Liver (tissue), 9 donors: ENCODE data around the gene GNA14. TPM values are rescaled to one million over a fixed set of nuclear protein-coding genes. Genes with fewer than 3 reads are reported as not detected.

Experiments used
- DNase-seq: peaks from one replicate; pipeline ENCODE4 v3.0.0-alpha.2; 2017; ENCODE audit warnings: low spot score
- H3K27ac ChIP-seq, 2 donors: one replicate each; pipeline ENCODE4 v1.7.0; 2013; ENCODE audit warnings: inconsistent platforms in 2 of 2, low read length in 2 of 2, control low read depth in 1 of 2, low read depth in 1 of 2, mild to moderate bottlenecking in 1 of 2
- H3K27me3 ChIP-seq, 4 donors: one replicate each; pipeline versions ENCODE4 v1.6.1 to v1.7.0; 2013; ENCODE audit warnings: low read length in 3 of 4, inconsistent platforms in 1 of 4, mild to moderate bottlenecking in 1 of 4, moderate library complexity in 1 of 4; ENCODE audit not compliant: control insufficient read depth in 4 of 4, insufficient read depth in 4 of 4
- H3K36me3 ChIP-seq, 4 donors: one replicate each; pipeline versions ENCODE4 v1.6.1 to v1.7.0; 2013; ENCODE audit warnings: low read length in 3 of 4, mild to moderate bottlenecking in 3 of 4, low read depth in 1 of 4, moderate library complexity in 1 of 4; ENCODE audit not compliant: control insufficient read depth in 4 of 4, insufficient read depth in 3 of 4
- H3K4me1 ChIP-seq, 4 donors: one replicate each; pipeline versions ENCODE4 v1.6.1 to v1.7.0; 2013; ENCODE audit warnings: low read length in 3 of 4, mild to moderate bottlenecking in 3 of 4, moderate library complexity in 1 of 4; ENCODE audit not compliant: control insufficient read depth in 4 of 4, insufficient read depth in 4 of 4
- H3K4me3 ChIP-seq, 3 donors: one replicate each; pipeline versions ENCODE4 v1.6.1 to v1.7.0; 2013; ENCODE audit warnings: low read length in 3 of 3, control low read depth in 1 of 3, low read depth in 1 of 3, mild to moderate bottlenecking in 1 of 3
- H3K9ac ChIP-seq, 2 donors: one replicate each; pipeline ENCODE4 v1.7.0; 2013; ENCODE audit warnings: low read length in 2 of 2, mild to moderate bottlenecking in 2 of 2, moderate library complexity in 2 of 2, control low read depth in 1 of 2, low read depth in 1 of 2
- H3K9me3 ChIP-seq, 4 donors: one replicate each; pipeline versions ENCODE4 v1.6.1 to v1.7.0; 2013; ENCODE audit warnings: low read length in 3 of 4; ENCODE audit not compliant: control insufficient read depth in 4 of 4
- CTCF ChIP-seq: fragments of 150-350 bp; IDR thresholded peaks from 2 replicates; pipeline ENCODE4 v1.5.1; 2017; ENCODE audit warnings: improper control_type of control experiment, low read depth, low read length; ENCODE audit not compliant: missing input control
- EGR1 ChIP-seq, 2 donors: IDR thresholded peaks; 2 replicates each; pipeline ENCODE4 v1.6.1; 2016 to 2018; ENCODE audit warnings: antibody characterized with exemption in 2 of 2, low read depth in 2 of 2
- FOXA1 ChIP-seq: IDR thresholded peaks from 2 replicates; pipeline ENCODE4 v1.6.1; 2016; ENCODE audit warnings: antibody characterized with exemption
- FOXA2 ChIP-seq: IDR thresholded peaks from 2 replicates; pipeline ENCODE4 v1.6.1; 2016; ENCODE audit warnings: antibody characterized with exemption
- GABPA ChIP-seq, 2 donors: IDR thresholded peaks in 1 of 2; conservative IDR thresholded peaks in 1 of 2; 2 replicates each; pipeline ENCODE4 v1.6.1; 2016; ENCODE audit warnings: antibody characterized with exemption in 2 of 2, mild to moderate bottlenecking in 1 of 2, moderate library complexity in 1 of 2
- HNF4A ChIP-seq, 2 donors: conservative IDR thresholded peaks; 2 replicates each; pipeline ENCODE4 v1.6.1; 2016; ENCODE audit warnings: antibody characterized with exemption in 2 of 2, mild to moderate bottlenecking in 2 of 2
- HNF4G ChIP-seq: IDR thresholded peaks from 2 replicates; pipeline ENCODE4 v1.6.1; 2016; ENCODE audit warnings: antibody characterized with exemption
- JUND ChIP-seq, 2 donors: IDR thresholded peaks; 2 replicates each; pipeline ENCODE4 v1.6.1; 2016; ENCODE audit warnings: antibody characterized with exemption in 2 of 2
- NR2F2 ChIP-seq: IDR thresholded peaks from 2 replicates; pipeline ENCODE4 v1.6.1; 2016; ENCODE audit warnings: antibody characterized with exemption
- RAD21 ChIP-seq, 2 donors: IDR thresholded peaks; 2 replicates each; pipeline ENCODE4 v1.6.1; 2016; ENCODE audit warnings: antibody characterized with exemption in 2 of 2, mild to moderate bottlenecking in 2 of 2
- RXRA ChIP-seq, 2 donors: IDR thresholded peaks; 2 replicates each; pipeline ENCODE4 v1.6.1; 2017 to 2018; ENCODE audit warnings: antibody characterized with exemption in 2 of 2, mild to moderate bottlenecking in 1 of 2
- SP1 ChIP-seq: IDR thresholded peaks from 2 replicates; pipeline ENCODE4 v1.6.1; 2018; ENCODE audit warnings: antibody characterized with exemption, mild to moderate bottlenecking
- TAF1 ChIP-seq: conservative IDR thresholded peaks from 2 replicates; pipeline ENCODE4 v1.6.1; 2016; ENCODE audit warnings: antibody characterized with exemption, mild to moderate bottlenecking
- YY1 ChIP-seq: IDR thresholded peaks from 2 replicates; pipeline ENCODE4 v1.6.1; 2016; ENCODE audit warnings: antibody characterized with exemption, mild to moderate bottlenecking
- ZBTB33 ChIP-seq: IDR thresholded peaks from 2 replicates; pipeline ENCODE4 v1.6.1; 2016; ENCODE audit warnings: antibody characterized with exemption
- WGBS: extraction: QIAGEN DNeasy Blood & Tissue Kit; methylation state at CpG from one replicate; pipeline ENCODE4 v1.1.7; 2013; 5-methylcytosine and 5-hydroxymethylcytosine counted together
- polyA plus RNA-seq, 2 donors: library from polyadenylated mRNA; stranded (reverse) in 1 of 2; unstranded in 1 of 2; fragments of 200-250 nt in 1 of 2; fragments of >200 nt in 1 of 2; fragmentation: Nextera tagmentation in 1 of 2; extraction: Ambion mirVana in 1 of 2; gene quantifications; one replicate each; pipeline versions ENCODE4 v1.2.1 to v1.2.3, GENCODE V29; 2013 to 2015
- total RNA-seq, 2 donors: library from RNA; depleted of rRNA; stranded (reverse); fragments of >200 nt; gene quantifications; one replicate each; pipeline ENCODE4 v1.2.3, GENCODE V29; 2014
- TF ChIP-seq, protein P1 (sequence below): IDR thresholded peaks from 2 replicates; pipeline ENCODE4 v1.6.1; 2016; ENCODE audit warnings: antibody characterized with exemption
- TF ChIP-seq, protein P2 (sequence below): IDR thresholded peaks from 2 replicates; pipeline ENCODE4 v1.6.1; 2016; ENCODE audit warnings: antibody characterized with exemption
- TF ChIP-seq, protein P3 (sequence below): IDR thresholded peaks from 2 replicates; pipeline ENCODE4 v1.6.1; 2016; ENCODE audit warnings: antibody characterized with exemption, mild to moderate bottlenecking
- donor health status: healthy.
- donor health status: healthy.
- donor health status: healthy.
- donor health status: healthy.
- donor health status: healthy.

GNA14 gene
- total and polyA plus RNA-seq, 4 donors, result 1.1 to 5.4 (median 2.9) TPM

- TF ChIP-seq HNF4G (no peak), SP1 (no peak), NR2F2 (no peak), ZBTB33 (no peak), FOXA2 (no peak), FOXA1 (no peak), EGR1 (IDR thresholded peaks at IDR 0.05; ENCODE audit: low read depth in 2 of 2) (no peak), RXRA (IDR thresholded peaks at IDR 0.05) (no peak), TAF1 (no peak), RAD21 (IDR thresholded peaks at IDR 0.05) (no peak), JUND (IDR thresholded peaks at IDR 0.05) (no peak), CTCF (no peak), GABPA (IDR thresholded peaks at IDR 0.05 in 1 of 2, conservative IDR thresholded peaks at IDR 0.05 in 1 of 2) (no peak), YY1 (no peak), HNF4A (conservative IDR thresholded peaks at IDR 0.05) (no peak)
- TF ChIP-seq, protein P1, sequence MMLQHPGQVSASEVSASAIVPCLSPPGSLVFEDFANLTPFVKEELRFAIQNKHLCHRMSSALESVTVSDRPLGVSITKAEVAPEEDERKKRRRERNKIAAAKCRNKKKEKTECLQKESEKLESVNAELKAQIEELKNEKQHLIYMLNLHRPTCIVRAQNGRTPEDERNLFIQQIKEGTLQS, result no peak
- TF ChIP-seq, protein P2, sequence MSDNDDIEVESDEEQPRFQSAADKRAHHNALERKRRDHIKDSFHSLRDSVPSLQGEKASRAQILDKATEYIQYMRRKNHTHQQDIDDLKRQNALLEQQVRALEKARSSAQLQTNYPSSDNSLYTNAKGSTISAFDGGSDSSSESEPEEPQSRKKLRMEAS, result no peak
- TF ChIP-seq, protein P3, sequence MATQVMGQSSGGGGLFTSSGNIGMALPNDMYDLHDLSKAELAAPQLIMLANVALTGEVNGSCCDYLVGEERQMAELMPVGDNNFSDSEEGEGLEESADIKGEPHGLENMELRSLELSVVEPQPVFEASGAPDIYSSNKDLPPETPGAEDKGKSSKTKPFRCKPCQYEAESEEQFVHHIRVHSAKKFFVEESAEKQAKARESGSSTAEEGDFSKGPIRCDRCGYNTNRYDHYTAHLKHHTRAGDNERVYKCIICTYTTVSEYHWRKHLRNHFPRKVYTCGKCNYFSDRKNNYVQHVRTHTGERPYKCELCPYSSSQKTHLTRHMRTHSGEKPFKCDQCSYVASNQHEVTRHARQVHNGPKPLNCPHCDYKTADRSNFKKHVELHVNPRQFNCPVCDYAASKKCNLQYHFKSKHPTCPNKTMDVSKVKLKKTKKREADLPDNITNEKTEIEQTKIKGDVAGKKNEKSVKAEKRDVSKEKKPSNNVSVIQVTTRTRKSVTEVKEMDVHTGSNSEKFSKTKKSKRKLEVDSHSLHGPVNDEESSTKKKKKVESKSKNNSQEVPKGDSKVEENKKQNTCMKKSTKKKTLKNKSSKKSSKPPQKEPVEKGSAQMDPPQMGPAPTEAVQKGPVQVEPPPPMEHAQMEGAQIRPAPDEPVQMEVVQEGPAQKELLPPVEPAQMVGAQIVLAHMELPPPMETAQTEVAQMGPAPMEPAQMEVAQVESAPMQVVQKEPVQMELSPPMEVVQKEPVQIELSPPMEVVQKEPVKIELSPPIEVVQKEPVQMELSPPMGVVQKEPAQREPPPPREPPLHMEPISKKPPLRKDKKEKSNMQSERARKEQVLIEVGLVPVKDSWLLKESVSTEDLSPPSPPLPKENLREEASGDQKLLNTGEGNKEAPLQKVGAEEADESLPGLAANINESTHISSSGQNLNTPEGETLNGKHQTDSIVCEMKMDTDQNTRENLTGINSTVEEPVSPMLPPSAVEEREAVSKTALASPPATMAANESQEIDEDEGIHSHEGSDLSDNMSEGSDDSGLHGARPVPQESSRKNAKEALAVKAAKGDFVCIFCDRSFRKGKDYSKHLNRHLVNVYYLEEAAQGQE, result no peak
- no peaks in the 10 kb centered on the region for H3K36me3 ChIP-seq
- H3K27ac ChIP-seq, result no peak overlapping the region
- H3K9me3 ChIP-seq, result no peaks in the 10 kb centered on the region
- H3K4me1 ChIP-seq, result peaks cover 0 to 2% (median 0%) of the 10 kb centered on the region in 4 donors
- H3K4me3 ChIP-seq, result no peak overlapping the region
- no peak overlapping the region for H3K9ac ChIP-seq
- DNase-seq, result no peak
- 83% methylated on average over 5 of the region's 5 CpGs for WGBS
- no peaks in the 10 kb centered on the region for H3K27me3 ChIP-seq
Observed at GRCh38 chr9:77532607-77533006, 115.5 kb downstream of the GNA14 start.
